Pons (tissue), 1 donor: Measurements from ENCODE around the gene STPG4.

Experiments
- DNase-seq: peaks from one replicate; pipeline ENCODE4 v3.0.0-alpha.2; 2016; ENCODE audit warnings: low spot score

Gene STPG4

DNA sequence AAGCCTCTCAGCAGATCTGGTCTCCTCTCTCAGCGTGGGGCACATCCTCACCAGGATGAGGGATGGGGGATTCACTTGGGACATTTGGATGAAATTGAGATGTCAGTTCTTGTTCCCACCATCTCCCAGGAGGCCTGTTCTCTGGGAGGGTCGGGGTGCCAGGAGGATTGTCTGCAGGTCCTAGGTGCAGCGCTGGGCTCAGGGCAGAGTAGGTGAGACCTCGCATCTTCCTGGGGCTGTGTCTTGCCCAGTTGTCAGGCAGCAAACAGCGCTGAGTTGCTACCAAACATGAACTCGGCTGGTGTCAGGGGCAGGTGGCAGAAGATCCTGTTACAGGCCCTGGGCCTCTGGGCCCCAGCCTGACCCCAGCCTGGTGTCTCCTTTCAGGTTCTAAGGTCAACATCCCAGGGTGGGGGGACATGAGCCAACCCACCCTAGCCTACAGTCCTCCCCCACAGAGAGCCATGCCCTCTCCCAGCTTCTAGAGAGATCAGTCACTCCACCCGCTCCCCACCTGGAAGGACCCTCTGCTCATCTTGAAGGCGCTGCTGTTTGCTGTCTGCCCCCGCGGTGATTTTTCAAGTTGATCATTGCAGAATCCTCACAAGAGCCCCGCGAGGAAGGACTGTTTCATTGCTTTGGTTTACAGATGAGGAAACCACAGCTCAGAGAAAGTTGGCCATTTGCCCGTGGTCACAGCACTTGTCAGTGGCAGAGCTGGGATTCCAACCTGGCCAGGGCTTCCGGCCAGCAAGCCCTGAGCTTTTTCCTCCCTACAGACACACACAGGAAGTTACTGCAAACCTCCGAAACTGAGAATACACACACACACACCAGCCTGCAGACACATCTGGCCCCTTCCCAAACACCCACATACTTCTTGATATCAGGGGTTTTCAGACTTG is 83.9 kb downstream of the STPG4 start:
- DNase-seq, result peak; percentile 74

GRCh38 chr2:47070155-47070919 is 84.8 kb downstream of the STPG4 start:
- no peak for DNase-seq

GRCh38 chr2:47069628-47070154 is 85.4 kb downstream of the STPG4 start:
- no peak for DNase-seq

- no peak for DNase-seq
These were observed 86.0 kb downstream of the STPG4 start for GRCh38 chr2:47068981-47069627.

GRCh38 chr2:47067788-47068407 is 87.2 kb downstream of the STPG4 start:
- no peak for DNase-seq

DNA sequence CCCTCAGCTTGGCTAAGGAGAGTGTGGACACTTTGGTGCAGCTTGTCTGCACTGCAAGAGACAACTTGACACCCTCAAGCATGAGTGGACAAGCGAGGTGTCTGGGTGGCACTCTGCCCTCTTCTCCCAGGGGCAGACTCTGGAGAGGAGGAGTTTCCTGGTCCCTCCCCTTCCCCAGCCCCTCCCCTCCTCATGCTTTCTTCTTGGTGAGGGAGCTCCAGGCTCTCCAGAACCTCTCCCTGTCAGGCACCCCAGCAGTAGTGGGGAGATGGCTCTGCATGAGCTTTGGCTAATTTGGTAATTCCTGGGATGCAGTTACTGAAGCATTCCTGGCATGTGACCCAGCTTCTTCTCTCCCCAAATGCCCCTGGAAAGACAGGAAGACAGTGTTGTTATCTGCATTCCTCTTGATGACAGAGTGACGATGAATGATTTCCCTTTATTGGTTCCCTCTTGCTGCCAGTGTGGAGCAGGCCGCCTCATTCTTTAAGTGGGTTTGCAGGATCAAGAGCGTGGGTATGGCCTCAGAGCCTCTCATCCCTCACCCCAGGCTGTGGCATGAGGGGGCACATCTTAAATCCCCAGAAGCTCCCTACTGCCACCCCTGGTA is 89.2 kb downstream of the STPG4 start:
- no peak for DNase-seq

DNA sequence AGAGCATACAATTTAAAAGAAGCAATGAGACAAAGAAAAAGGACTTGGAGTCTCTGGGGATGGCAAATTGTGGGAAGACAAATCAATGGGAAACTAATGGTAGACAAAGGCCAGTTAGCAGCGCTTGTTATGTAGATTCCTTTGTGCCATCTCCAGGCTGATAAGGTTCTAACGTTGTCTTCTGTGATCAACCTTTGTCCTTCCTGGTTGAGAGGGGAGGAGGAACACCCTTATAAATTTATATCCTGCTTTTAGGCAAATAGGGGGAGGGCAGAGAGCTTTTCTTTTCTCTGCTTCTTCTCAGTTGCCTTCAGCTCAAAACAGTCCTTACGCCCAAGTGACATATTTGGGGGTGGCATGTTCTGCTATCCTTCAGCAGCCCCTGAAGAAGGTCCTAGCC is 89.8 kb downstream of the STPG4 start:
- no peak for DNase-seq

GRCh38 chr2:47064106-47064505 is 91.0 kb downstream of the STPG4 start:
- DNase-seq, result no peak

GRCh38 chr2:47063538-47063930 is 91.6 kb downstream of the STPG4 start:
- DNase-seq, result no peak

DNA sequence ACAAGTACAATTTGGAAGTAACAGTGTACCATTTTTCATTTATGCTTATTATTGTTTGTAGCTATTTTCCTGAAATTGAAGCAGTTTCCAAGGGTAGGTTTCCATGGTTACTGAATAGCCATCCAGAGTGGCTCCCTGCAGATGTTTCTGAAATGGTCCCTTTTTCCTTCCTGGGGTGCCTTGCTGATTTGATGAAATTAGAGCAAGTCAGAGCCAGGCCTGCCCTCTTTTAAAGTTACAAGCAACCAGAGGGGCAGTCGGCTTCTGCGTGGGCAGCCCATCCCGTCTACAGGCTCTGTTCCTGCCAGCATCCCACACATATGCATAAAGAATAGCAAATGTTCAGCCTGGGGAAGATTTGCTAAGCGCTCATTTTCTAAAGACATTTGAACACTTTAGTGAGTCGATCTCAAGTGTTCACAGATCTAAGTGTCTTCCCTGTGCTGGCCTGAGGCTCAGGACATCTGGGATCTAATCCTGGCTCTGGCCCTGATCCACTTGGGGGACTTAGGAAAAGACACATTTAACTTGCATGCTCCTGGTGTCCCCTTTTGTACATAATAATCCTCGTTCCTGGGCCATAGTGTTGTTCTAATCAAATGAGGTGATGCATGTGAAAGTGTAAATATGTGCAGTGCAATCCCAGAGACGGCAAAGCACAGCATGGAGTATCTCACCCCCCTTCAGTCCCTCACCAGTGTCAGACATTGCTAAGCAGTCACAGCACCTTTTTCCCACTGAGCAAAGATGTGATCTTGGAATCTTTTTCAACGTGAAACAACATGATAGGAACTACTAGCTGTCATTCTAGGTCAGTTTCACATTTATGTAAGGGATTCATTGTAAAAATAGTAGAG is 92.2 kb downstream of the STPG4 start:
- no peak for DNase-seq

DNA sequence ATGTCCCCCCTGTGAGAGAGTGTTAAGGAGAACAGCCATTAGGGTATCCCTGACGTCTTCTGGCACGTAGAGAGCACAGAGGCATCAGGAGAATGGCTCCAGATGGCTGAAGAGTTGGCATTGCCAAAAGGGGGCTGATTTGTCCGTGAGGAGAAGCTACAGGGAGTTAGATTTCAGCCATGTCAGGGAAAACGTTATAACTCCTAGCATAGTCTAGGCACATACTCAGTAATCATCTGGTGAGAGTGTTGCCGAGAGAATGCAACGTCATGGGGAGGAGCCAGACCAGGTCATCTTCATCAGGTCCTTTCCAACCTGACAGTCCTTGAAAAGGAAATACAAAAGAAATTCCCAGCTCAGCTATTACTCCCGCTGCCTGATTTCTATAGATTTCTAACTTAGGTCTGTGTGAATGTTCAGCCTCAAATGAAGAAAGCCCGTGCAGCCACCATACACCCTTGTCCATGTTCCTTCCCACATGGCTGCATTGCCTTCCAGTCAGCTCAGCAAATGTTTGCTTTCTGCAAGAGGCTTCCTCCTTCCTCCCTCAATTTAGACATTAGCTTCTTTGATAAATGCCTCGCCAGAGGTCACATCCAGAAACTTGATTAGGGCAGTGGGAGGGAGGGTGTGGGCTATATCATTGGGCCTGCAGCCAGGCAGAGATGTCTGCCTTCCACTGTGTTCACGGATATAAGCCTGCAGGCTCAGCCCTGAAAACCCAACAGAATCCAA is 93.0 kb downstream of the STPG4 start:
- DNase-seq, result no peak

GRCh38 chr2:47060652-47061170 is 94.4 kb downstream of the STPG4 start:
- DNase-seq, result no peak

DNA sequence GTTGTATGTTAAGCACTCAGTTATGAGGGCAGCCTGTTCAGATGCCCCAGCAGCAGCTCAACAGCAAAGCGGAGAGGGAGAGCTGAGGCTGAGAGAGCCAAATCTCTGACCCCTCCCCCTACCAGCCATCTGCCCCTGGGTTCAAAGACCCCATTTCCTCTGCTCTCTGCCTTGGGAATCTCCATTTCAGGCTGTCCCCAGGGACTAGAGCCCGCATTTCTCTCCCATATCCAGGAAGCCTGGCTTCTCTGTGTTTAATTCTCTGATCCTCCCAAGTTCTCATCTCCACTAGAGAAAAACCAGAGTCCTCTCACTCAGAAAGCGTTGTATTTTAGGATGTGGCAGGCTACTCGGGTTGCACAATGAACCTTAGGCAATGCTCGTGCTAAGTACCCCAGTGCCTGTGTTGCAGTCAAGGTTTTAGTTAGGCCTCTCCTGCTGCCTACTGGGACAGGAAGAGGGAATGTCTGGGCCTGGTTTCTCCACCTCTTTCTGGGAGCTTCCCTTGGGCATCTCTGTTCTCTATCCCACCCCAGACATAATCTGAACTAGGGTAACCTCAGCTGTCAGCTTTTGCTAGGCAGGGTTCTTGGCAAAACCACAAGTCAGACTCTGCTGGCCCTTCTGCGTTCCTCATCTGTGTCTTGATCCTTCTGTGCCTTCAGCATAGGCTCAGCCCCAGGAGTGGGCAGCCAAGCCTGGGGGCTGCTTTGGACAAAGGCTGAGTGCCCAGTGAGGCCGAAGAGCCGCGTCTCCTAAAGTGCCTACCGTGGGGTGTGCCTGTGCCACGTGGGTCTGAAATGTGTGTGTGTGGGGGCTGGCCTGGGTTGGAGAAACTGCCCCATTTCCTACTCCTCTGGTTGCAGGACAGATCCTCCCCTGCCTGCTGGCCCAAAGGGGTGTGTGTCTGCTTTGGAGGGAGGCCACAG is 96.8 kb downstream of the STPG4 start:
- no peak for DNase-seq

DNA sequence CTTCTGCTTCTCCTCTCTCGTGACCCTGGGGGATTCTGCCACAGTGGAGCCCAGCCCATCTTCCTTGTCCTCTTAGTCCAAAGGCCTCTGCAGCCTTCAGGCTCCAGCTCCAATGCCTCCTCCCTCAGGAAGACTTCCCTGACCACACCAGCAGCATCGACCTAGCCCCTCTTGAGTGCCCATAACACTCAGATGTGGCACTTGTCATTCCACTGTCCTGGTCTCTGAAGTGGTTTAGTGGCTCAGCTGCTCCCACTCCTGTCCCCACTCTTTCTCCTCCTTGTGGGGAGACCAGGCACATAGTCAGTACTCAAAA is 97.5 kb downstream of the STPG4 start:
- DNase-seq, result no peak

DNA sequence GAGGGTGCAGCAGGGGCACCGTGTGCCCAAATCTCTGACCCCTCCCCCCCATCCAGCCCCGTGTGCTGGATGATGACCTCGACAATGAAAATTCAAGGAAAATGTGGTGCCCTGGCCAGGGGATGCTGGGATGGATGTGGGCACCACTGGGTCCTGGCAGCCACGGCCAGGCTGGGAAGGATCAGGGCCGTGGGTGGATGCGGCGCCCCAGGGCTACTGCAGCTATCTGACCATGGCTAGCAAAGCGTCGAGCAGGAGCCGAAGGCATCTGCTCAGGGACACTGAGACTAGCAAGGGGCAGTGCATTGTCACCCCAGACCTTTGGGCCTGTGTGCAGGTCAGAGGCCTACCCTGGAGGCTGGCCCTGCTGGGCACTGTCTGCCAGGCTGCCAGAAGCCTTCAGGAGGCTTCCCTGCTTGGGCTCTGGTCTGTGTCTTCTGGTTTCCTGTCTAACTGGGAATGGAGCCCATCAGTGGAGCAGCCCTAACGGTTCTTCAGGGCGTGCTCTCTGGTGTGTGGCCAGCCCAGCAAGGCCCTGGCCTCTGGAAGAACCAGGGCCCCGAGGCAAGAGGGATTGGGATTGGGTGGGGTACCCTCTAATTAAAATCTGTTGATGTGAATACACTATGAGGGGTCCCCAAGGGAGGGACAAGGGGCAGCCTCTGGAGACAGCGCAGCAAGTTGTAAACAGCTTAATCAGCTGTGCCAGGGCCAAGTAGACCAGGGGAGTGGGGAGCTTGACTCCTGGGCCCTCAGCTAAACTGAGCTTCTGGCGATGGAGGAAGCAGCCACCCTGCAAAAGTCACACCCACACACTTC is 98.0 kb downstream of the STPG4 start:
- DNase-seq, result peak; percentile 65

DNA sequence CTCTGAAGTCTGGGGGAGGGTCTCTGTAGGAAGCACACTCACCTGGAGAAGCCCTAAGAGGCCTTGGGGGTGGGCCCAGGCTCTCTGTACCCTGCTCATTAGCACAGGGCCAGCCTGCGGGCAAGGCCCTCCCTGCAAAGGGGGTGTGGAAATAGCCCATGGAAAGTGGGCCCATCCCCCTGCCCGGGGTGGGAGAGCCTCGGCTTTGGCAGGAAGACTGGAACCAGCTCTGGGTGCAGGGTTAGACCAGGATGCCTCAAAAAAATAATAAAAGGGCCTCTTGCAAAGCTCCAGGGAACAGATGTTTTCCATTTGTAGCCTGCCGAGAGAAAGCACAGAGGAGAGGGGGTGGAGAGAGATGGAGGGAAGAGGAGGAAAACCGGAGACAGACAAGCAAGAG is 98.7 kb downstream of the STPG4 start:
- DNase-seq, result no peak

GRCh38 chr2:47054868-47055267 is 100.2 kb downstream of the STPG4 start:
- no peak for DNase-seq

DNA sequence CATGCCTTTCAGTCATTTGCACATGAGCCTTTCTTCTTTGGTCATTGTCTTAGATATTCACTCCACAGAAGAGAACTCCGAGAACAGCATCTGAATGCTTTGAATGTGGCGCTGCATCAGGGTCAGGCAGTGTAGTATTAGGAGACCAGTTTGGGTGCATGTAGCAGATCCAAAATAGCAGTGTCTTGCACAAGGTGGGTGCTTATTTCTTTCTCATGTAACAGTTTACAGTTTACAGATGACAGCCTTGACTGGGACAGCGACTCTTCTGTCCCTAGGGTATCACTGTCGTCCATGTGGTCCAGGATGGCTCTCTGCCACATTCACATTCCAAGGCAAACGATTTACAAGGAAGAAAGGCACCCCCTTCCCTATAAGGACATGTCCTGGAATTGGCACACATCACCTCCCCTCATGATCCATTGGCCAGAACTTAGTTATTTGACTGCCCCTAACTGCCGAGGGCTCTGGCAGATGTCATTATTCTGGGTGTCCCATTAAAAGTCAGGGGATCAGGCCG is 101.0 kb downstream of the STPG4 start:
- no peak for DNase-seq
